Measurements from ENCODE around the gene RAB4B.
"Not testable (repeated sequence)": the region's sequence is repeated elsewhere in the genome, so short reads cannot be mapped to it uniquely, and the experiment has no call there.

Gene RAB4B

GRCh38 chr19:40822704-40823553 is 44.9 kb downstream of the RAB4B start:
- not testable (repeated sequence) for DNase-seq (ENCODE audit: low spot score)

GRCh38 chr19:40824916-40825315 is 46.9 kb downstream of the RAB4B start:
- not testable (repeated sequence) for DNase-seq (ENCODE audit: low spot score)

- DNase-seq (ENCODE audit: low spot score) = not testable (repeated sequence)
Observed at GRCh38 chr19:40825460-40826095, 47.5 kb downstream of the RAB4B start.

DNA sequence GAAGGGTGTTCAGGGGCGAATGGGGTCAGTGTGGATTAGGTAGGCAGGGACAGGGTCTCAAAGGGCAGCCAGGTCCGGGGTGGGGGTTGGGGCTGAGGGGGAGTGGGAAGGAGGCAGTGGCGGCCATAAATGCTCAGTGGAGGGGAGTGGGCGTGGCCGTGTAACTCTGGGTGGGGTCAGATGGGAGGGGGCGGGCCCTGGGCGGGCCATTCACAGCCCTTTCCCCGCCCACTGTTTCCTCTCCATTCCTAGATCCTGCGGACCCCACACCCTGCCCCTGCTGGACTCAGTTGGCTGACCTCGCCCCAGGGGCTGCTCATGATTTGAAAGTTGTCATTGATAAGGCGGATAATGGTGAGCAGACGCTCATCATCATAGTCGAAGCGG is 48.3 kb downstream of the RAB4B start:
- DNase-seq (ENCODE audit: low spot score) = not testable (repeated sequence)

DNA sequence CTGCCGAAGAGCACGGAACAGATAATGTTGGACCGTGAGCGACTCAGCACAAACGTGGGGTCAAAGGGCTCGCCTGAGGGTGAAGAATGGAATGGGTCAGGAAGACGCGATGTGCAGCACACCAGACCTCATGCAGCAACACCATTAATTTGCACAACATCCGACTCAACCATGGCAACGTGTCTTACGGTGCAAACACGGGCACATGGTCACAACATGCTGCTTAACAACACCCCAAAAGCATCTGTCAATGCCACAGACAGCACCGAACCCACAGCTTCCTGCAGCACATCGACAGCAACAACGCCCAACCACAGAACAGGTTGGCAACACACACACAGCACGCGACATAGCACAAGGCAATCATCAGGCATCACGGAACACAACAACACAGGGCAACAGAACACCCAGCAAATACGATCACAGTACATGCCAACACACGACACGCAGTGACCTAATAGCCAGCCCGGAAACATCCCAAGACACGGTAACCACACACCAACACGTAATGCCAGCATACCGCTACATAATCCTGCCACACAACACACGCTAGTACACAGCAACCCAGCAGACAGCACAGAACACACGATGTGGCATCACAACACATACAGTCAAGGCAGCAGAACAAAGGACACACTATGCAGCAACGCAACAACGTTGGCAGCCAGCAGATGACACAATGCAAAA is 48.8 kb downstream of the RAB4B start:
- not testable (repeated sequence) for DNase-seq (ENCODE audit: low spot score)

DNA sequence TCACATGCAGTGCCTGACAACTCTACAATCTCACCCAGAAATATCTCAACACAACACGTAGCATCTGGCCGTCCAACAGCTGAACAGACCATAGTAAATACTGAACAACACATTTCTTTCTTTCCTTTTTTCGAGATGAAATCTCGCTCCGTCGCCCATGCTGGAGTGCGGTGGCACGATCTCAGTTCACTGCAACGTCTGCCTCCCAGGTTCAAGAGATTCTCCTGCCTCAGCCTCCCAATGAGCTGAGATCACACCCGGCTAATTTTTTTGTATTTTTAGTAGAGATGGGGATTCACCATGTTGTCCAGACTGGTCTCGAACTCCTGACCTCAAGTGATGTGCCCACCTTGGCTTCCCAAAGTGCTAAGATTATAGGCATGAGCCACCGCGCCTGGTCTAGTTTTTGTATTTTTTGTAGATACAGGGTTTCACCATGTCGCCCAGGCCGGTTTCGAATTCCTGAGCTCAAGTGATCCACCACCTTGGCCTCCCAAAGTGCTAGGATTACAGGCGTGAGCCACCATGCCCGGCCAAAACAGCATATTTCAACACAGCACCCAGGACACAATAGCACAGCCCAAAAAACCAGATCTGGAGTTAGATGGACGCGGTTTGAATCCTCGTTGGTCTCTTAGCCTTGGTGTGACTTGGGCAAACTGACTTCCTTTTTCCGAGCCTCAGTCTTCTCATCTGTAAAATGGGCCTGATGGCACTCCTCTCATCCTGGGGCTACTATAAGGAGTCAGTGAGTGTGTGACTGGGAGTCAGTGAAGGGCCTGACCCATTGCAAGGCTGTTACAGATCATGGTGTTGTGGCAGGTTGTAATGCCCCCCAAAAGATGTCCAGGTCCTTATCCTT is 49.6 kb downstream of the RAB4B start:
- DNase-seq (ENCODE audit: low spot score) = no peak

DNA sequence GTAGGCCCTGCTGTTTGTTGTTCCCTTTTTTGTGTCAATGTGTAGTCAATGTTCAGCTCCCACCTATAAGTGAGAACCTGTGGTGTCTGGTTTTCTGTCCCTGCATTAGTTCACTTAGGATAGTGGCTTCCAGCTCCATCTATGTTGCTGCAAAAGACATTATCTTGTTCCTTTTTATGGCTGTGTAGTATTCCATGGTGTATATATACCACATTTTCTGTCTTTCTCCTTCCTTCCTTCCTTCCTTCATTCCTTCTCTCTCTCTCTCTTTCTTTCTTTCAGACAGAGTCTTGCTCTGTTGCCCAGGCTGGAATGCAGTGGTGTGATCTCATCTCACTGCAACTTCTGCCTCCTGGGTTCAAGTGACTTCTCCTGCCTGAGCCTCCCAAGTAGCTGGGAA is 51.2 kb downstream of the RAB4B start:
- no peak for DNase-seq (ENCODE audit: low spot score)

DNA sequence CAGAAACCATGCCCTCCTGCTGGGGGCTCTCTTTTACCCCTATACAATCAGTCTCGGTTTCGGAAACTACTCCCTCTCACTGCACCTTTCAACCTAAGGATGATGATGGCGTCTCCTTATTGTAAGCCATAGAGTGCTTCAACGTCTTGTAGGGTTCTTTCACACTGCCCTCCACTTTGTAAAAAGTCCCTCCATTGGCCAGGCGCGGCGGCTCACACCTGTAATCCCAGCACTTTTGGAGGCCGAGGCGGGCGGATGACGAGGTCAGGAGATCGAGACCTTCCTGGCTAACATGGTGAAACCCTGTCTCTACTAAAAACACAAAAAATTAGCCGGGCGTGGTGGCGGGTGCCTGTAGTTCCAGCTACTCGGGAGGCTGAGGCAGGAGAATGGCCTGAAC is 52.7 kb downstream of the RAB4B start:
- not testable (repeated sequence) for DNase-seq (ENCODE audit: low spot score)

GRCh38 chr19:40831502-40832430 is 53.7 kb downstream of the RAB4B start:
- peak; percentile 88 for DNase-seq (ENCODE audit: low spot score)

- DNase-seq (ENCODE audit: low spot score) = not testable (repeated sequence)
Observed at GRCh38 chr19:40832431-40832790, 54.4 kb downstream of the RAB4B start.

DNA sequence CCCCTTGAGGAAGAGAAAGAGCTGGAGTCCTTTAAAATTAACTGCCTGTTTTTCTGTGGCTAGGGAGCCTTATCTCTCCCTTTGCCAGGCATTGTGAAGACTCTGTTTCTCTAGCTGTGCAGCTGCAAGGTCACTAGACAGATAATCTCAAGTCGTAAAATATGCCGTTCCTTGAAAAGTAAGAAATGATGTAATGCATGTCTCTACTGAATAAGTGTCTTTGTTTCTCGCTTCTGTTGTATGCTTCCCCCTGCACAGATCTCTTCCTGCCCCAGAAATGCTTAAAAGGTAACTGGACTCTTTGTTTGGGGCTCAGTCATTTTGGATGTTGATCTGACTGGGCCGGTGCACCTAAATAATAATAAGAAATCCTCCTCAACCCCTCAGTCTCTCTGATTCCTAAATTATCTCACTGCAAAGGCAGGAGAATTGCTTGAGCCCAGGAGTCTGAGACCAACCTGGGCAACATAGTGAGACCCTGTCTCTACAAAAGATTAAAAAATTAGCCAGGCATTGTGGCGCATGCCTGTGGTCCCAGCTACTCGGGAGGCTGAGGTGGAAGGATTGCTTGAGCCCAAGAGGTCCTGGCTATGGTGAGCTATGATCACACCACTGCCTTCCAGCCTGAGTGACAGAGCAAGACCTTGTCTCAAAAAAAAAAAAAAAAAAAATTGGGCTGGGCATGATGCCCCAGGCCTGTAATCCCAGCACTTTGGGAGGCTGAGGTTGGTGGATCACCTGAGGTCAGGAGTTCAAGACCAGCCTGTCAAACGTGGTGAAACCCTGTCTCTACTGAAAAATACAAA is 55.9 kb downstream of the RAB4B start:
- DNase-seq (ENCODE audit: low spot score) = not testable (repeated sequence)

DNA sequence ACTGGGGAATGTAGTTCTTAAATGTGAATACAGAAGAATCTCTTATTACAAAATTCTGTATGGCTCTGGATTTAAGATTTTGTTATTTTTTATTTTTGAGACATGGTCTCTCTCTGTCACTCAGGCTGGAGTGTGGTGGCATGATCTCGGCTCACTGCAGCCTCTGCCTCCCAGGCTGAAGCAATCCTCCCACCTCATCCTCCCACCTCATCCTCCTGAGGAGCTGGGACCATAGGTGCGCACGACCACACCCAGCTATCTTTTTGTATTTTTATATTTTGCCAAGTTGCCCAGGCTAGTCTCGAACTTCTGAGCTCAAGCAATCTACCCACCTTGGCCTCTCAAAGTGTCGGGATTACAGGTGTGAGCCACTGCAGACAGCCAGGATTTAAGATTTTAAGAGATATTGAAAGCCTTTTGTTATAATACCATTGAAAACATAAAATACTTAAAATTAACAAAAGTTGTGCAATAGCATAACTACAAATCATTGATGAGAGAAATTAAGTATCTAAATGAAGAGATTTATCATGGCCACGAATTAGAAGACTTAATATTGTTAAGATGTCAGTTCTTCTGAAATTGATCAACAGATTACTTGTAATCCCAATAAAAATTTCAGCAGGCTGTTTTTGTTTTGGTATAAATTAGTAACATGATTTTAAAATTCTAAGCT is 58.8 kb downstream of the RAB4B start:
- DNase-seq (ENCODE audit: low spot score) = no peak

- not testable (repeated sequence) for DNase-seq (ENCODE audit: low spot score)
Observed at GRCh38 chr19:40838477-40838876, 60.4 kb downstream of the RAB4B start.

DNA sequence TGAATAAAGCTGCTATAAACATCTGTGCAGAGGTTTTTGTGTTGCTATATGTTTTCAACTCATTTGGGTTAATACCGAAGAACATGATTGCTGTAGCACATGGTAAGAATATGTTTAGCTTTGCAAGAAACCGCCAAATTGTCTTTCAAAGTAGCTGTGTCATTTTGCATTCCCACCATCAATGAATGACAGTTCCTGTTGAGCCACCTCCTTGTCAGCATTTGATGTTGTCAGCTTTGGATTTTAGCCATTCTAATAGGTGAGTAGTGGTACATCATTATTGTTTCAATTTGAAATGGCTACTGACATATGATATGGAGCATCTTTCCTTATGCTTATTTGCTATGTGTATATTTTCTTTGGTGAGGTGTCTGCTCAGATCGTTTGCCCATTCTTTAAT is 64.0 kb downstream of the RAB4B start:
- not testable (repeated sequence) for DNase-seq (ENCODE audit: low spot score)

DNA sequence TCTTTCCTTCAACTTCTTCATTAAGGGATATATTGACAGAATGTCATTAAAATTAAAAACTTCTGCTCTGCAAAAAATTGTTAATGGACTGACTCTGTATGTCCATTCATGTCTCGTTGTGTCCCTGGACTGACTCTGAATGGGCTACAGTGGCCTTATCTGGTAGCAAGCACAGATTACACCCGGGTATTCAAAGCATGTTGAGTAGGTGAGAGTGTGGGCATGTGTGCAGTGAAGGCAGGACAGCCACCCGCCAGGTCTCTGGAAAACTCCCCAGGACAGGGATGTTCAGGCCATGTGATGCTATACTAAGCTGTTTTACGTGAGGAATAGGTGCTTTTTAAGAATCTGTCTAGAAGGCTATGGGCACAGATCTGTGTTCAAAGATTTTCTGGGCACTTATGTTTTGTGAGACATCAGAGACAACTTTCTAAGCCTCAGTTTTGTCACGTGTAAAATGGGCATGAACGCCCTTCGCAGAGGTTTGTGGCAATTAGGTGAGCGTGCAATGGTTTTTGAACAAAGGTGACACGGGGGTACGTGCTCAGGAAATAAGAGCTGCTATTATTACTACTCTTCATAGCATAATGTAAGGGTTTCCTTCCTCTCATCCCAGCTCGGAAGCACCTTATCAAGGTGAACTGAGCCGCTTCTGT is 65.1 kb downstream of the RAB4B start:
- DNase-seq (ENCODE audit: low spot score) = not testable (repeated sequence)

- DNase-seq (ENCODE audit: low spot score) = not testable (repeated sequence)
Observed at GRCh38 chr19:40843653-40844052, 65.6 kb downstream of the RAB4B start.

Data from GM03348 (cell line).